A673 (cell line): ENCODE measurements around the gene UBL4B. TPM values are rescaled to one million over a fixed set of nuclear protein-coding genes. Genes with fewer than 3 reads are reported as not detected.

Source experiments
- BruUV-seq: library from RNA; stranded (reverse); fragments of 400-500 nt; replicated peaks from 2 replicates; lab custom pipeline; 2021; lab: Mats Ljungman, UMichigan
- CTCF ChIA-PET: fragments of 300-600 bp; sonication (Branson Sonifier 250); formaldehyde crosslinking; loops from one replicate; lab custom pipeline; 2022; ENCODE audit warnings: antibody characterized with exemption; lab: Charles Lee
- POLR2A ChIA-PET: fragments of 300-600 bp; sonication (Branson Sonifier 250); formaldehyde crosslinking; loops from one replicate; lab custom pipeline; 2022; ENCODE audit warnings: antibody characterized with exemption; ENCODE audit not compliant: low non-redundant PET; lab: Charles Lee
- DNase-seq: peaks from one replicate; pipeline ENCODE4 v3.0.0-alpha.2; 2015; ENCODE audit warnings: low spot score
- H3K27ac ChIP-seq: fragments of 200-600 bp; sonication (generic); 2 replicates; pipeline ENCODE4 v1.5.1; 2016; ENCODE audit warnings: mixed run types, low read depth, mild to moderate bottlenecking, mixed read lengths, antibody characterized with exemption, low read length; ENCODE audit not compliant: poor library complexity, severe bottlenecking
- H3K27me3 ChIP-seq: fragments of 200-600 bp; sonication (generic); replicated peaks from 2 replicates; pipeline ENCODE4 v1.6.1; 2017; ENCODE audit warnings: mixed run types, low read depth, mild to moderate bottlenecking, mixed read lengths, antibody characterized with exemption, low read length; ENCODE audit not compliant: insufficient read depth, poor library complexity
- H3K36me3 ChIP-seq: fragments of 200-600 bp; sonication (generic); 2 replicates; pipeline ENCODE4 v1.6.1; 2016; ENCODE audit warnings: mixed run types, mild to moderate bottlenecking, mixed read lengths, antibody characterized with exemption, low read length; ENCODE audit not compliant: insufficient read depth, poor library complexity, severe bottlenecking
- H3K4me1 ChIP-seq: fragments of 200-600 bp; sonication (generic); 2 replicates; pipeline ENCODE4 v1.6.1; 2017; ENCODE audit warnings: mixed run types, mild to moderate bottlenecking, mixed read lengths, antibody characterized with exemption, low read length; ENCODE audit not compliant: insufficient read depth, poor library complexity, severe bottlenecking
- H3K4me3 ChIP-seq: fragments of 200-600 bp; sonication (generic); 2 replicates; pipeline ENCODE4 v1.5.1; 2016; ENCODE audit warnings: low read depth, mixed run types, mild to moderate bottlenecking, mixed read lengths, low read length; ENCODE audit not compliant: poor library complexity, severe bottlenecking
- H3K9me3 ChIP-seq: fragments of 200-600 bp; sonication (generic); 2 replicates; pipeline ENCODE4 v1.6.1; 2016; ENCODE audit warnings: mixed run types, low read depth, mild to moderate bottlenecking, mixed read lengths, antibody characterized with exemption, low read length; ENCODE audit not compliant: poor library complexity, severe bottlenecking
- EZH2 ChIP-seq: fragments of 200-600 bp; sonication (generic); IDR thresholded peaks from 2 replicates; pipeline ENCODE4 v1.6.1; 2017; ENCODE audit warnings: borderline replicate concordance, low read depth, mild to moderate bottlenecking, mixed read lengths, antibody characterized with exemption, low read length; ENCODE audit not compliant: poor library complexity, severe bottlenecking
- intact Hi-C: fragments of 100-400 bp; cut with micrococcal nuclease; formaldehyde crosslinking; loops from one replicate; pipeline ENCODE4 v1.10.0; 2022; ENCODE audit not compliant: unreplicated experiment
- total RNA-seq: library from RNA; stranded (reverse); gene quantifications from 2 replicates; pipeline ENCODE4 v1.2.3, GENCODE V29; 2021
- TF ChIP-seq, protein P1 (sequence below): fragments of 300-800, 200-600 bp; sonication (generic); conservative IDR thresholded peaks from 2 replicates; pipeline ENCODE4 v1.5.1; 2017; ENCODE audit warnings: low read depth, mild to moderate bottlenecking, antibody characterized with exemption, low read length, moderate library complexity, mixed read lengths

UBL4B gene
- total RNA-seq, 1 experiment from 2014 or later: not detected

DNA sequence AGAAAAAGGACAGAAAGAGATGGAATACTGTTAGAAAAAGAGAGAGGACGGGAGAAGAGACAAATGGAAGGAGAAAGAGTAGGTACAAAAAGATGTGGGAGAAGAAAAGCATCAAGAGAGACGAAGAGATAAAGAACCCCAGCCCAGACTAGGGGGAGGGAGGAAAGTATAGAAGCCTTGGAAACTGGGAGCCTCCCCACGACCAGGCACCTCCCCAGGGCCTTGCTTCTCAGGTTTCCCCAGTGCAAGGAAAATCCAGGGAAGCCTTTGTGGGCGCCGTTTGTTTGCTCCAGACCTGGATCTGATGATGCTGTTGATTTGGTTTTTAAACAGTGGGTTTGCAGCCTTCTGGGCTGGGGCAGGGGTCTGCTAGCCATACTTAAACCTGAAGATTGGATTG, 26.6 kb upstream of the UBL4B start:
- ChIA-PET CTCF (no interaction called here), POLR2A (no interaction called here)
- TF ChIP-seq, protein P1, sequence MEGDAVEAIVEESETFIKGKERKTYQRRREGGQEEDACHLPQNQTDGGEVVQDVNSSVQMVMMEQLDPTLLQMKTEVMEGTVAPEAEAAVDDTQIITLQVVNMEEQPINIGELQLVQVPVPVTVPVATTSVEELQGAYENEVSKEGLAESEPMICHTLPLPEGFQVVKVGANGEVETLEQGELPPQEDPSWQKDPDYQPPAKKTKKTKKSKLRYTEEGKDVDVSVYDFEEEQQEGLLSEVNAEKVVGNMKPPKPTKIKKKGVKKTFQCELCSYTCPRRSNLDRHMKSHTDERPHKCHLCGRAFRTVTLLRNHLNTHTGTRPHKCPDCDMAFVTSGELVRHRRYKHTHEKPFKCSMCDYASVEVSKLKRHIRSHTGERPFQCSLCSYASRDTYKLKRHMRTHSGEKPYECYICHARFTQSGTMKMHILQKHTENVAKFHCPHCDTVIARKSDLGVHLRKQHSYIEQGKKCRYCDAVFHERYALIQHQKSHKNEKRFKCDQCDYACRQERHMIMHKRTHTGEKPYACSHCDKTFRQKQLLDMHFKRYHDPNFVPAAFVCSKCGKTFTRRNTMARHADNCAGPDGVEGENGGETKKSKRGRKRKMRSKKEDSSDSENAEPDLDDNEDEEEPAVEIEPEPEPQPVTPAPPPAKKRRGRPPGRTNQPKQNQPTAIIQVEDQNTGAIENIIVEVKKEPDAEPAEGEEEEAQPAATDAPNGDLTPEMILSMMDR: no peak
- TF ChIP-seq EZH2: no peak
- Histone ChIP-seq H3K27ac (no peak overlapping the region), H3K4me1 (peaks cover 17% of the 10 kb centered on the region), H3K4me3 (no peak overlapping the region), H3K27me3 (peaks cover 69% of the 10 kb centered on the region), H3K9me3 (no peaks in the 10 kb centered on the region), H3K36me3 (no peaks in the 10 kb centered on the region)
- BruUV-seq: no TSS peak
- intact Hi-C loops: no loop called here
- DNase-seq: no peak

DNA sequence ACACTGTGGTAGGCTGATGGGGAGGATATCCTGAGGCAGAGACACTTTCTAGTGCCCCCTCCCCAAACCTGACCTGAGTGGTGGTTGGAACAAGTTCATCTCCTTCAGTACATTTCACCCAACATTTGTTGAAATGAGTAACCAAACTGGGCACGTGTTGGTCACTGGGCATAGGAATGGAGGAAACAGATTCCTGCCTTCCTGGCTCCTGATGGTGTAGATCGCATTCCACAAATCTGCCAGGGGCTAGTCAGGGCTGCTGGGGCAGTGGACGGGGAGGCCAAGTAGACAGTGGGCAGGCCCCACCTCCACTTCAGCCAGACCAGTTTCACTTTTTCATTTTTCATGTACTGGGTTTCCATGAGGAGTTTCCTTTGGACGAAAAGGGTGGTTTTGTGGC, 25.3 kb upstream of the UBL4B start:
- TF ChIP-seq, protein P1: no peak
- TF ChIP-seq EZH2: no peak
- H3K4me1 ChIP-seq: peaks cover 17% of the 10 kb centered on the region
- ChIA-PET CTCF (interaction anchor here (0.6 kb wide), 1 partner anchor 25 kb away, joined by 3 read pairs; the partner anchor contains the start of gene UBL4B), POLR2A (no interaction called here)
- no peak for DNase-seq
- no peaks in the 10 kb centered on the region for H3K36me3 ChIP-seq
- no peak overlapping the region for H3K4me3 ChIP-seq
- H3K27ac ChIP-seq: no peak overlapping the region
- no TSS peak for BruUV-seq
- H3K27me3 ChIP-seq: peaks cover 74% of the 10 kb centered on the region
- no peaks in the 10 kb centered on the region for H3K9me3 ChIP-seq
- intact Hi-C loops: no loop called here

DNA sequence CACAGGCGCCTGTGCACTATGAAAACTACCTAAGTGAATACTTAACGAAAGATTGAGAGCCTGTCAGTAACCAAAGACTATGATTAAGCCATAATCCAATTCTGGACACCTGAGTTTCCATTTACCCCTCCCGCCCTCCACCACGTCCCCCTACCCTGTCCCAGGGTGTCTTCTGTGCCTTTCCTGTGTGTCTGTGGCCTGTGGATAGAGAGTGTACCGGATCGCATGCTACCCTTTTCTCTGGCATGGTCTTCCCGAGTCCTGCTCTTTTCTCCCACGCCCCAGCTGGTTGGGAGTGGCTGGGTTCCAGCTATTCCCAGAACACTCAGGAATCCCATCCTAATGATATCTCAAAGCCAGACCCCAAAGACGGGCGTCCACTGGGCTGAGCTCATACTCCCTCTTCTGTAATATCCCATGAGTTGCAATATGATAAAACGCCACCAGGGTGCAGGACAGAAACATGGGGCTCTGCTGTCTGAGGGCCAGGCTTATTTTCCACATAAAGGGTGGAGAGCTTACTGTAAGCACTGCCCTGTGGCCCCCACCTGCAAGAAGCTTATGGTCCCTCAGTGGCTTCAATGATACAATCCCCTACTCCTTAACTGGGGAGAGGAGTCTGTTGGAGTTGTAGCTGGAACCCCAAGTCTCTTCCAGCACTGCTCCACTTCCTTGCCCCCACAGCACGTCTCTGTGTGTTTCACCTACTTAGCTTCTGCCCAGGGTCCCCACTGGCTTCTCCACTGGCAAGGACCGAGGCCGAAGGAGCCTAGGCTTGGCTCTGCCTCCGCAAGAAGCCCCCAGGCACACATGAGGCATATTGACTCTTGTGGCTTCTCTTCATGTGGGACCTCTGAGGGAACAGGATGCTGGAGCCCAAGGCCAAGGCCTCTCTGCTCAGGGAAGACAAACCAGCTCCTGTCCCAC, 24.2 kb upstream of the UBL4B start:
- Histone ChIP-seq H3K36me3 (no peaks in the 10 kb centered on the region), H3K27ac (no peak overlapping the region), H3K4me1 (peaks cover 13% of the 10 kb centered on the region), H3K9me3 (no peaks in the 10 kb centered on the region), H3K27me3 (peaks cover 71% of the 10 kb centered on the region), H3K4me3 (no peak overlapping the region)
- ChIA-PET POLR2A (no interaction called here), CTCF (interaction anchor here (0.6 to 1.4 kb wide), 9 partner anchors 10 to 408 kb away, joined by 3 to 23 read pairs (median 5); no protein-coding TSS in a partner anchor)
- BruUV-seq: no TSS peak
- TF ChIP-seq EZH2: no peak
- TF ChIP-seq, protein P1: peak; percentile 70
- DNase-seq: peak; percentile 74
- intact Hi-C loops: no loop called here
